ENCODE results near the gene BID.

Gene BID

DNA sequence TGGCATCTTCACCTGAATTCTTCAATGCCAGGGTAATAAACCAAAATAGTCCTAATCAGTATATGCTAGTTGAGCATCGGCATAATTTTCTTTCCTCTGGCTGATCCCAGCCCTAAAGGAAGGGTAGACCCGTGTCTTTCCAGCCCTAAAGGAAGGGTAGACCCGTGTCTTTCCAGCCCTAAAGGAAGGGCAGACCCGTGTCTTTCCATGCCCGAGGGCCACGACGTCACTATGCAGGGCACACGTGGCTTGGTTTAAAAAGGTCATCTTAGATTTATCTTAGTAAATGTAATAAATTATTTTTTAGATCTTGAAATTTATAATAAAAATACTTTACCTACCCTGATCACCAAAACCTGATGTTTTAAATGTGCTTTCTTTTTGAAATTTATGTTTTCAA is 45.5 kb downstream of the BID start:
- DNase-seq (ENCODE audit: low read depth, low spot score): no peak
- no peak overlapping the region for H3K4me3 ChIP-seq (ENCODE audit: low read depth, low read length)
- TF ChIP-seq, protein P1, sequence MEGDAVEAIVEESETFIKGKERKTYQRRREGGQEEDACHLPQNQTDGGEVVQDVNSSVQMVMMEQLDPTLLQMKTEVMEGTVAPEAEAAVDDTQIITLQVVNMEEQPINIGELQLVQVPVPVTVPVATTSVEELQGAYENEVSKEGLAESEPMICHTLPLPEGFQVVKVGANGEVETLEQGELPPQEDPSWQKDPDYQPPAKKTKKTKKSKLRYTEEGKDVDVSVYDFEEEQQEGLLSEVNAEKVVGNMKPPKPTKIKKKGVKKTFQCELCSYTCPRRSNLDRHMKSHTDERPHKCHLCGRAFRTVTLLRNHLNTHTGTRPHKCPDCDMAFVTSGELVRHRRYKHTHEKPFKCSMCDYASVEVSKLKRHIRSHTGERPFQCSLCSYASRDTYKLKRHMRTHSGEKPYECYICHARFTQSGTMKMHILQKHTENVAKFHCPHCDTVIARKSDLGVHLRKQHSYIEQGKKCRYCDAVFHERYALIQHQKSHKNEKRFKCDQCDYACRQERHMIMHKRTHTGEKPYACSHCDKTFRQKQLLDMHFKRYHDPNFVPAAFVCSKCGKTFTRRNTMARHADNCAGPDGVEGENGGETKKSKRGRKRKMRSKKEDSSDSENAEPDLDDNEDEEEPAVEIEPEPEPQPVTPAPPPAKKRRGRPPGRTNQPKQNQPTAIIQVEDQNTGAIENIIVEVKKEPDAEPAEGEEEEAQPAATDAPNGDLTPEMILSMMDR (IDR thresholded peaks at IDR 0.05; ENCODE audit: low read depth, low read length): no peak
- in situ Hi-C loops (cut with HindIII; ENCODE audit: low sequenced_read_pairs): no loop called here

DNA sequence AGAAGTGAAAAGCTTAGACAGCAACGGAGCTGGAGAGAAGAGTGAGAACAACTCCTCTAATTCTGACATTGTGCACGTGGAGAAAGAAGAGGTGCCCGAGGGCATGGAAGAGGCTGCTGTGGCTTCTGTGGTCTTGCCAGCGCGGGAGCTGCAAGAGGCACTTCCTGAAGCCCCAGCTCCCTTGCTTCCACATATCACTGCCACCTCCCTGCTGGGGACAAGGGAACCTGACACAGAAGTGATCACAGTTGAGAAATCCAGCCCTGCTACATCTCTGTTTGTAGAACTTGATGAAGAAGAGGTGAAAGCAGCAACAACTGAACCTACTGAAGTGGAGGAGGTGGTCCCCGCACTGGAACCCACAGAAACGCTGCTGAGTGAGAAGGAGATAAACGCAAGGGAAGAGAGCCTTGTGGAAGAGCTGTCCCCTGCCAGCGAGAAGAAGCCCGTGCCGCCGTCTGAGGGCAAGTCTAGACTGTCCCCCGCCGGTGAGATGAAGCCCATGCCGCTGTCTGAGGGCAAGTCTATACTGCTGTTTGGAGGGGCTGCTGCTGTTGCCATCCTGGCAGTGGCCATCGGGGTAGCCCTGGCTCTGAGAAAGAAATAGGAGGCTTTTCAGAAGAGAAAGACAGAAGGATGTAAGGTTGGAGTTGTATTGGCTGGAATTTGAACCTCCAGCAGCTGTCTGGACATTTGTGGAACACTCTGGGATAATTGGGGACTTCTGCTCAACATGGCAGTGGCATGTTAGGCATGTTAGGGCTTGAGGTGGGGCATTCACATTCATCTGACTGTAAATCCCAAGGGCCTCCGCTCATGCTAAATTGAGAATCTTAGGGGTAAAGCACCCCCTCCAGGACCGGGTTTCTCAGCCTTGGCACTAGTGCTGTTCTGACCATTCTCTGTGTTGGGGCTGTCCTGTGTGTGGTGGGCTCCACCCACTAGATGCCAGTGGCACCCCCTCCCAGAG is 47.1 kb downstream of the BID start:
- H3K4me3 ChIP-seq (ENCODE audit: low read depth, low read length): no peak overlapping the region
- TF ChIP-seq, protein P1 (IDR thresholded peaks at IDR 0.05; ENCODE audit: low read depth, low read length): no peak
- no peak for DNase-seq (ENCODE audit: low read depth, low spot score)
- in situ Hi-C loops (cut with HindIII; ENCODE audit: low sequenced_read_pairs): no loop called here

DNA sequence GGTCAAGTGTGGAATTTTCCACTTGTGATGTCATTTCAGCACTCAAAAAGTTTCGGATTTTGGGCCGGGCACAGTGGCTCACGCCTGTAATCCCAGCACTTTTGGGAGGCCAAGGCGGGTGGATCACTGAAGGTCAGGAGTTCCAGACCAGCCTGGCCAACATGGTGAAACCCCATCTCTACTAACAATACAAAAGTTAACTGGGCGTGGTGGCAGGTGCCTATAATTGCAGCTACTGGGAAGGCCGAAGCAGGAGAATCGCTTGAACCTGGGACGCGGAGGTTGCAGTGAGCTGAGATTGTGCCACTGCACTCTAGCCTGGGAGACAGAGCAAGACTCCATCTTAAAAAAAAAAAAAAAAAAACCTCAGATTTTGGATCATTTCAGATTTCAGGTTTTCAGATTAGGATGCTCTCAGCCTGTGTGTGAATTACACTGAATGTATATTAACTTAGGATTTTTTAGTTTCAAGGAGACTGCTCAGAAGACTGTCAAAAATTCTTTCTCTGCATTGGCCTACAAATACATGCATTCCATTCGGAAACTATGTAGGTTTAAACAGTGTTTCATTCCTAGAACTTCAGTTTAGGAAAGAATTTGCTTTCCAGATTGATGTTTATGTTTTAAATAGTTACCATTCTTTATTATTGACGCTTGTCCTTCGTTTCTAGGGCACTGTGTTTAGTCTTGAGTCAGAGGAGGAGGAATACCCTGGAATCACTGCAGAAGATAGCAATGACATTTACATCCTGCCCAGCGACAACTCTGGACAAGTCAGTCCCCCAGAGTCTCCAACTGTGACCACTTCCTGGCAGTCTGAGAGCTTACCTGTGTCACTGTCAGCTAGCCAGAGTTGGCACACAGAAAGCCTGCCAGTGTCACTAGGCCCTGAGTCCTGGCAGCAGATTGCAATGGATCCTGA is 48.0 kb downstream of the BID start:
- peak; percentile 34 for DNase-seq (ENCODE audit: low read depth, low spot score)
- in situ Hi-C loops (cut with HindIII; ENCODE audit: low sequenced_read_pairs): no loop called here
- TF ChIP-seq, protein P1 (IDR thresholded peaks at IDR 0.05; ENCODE audit: low read depth, low read length): no peak

DNA sequence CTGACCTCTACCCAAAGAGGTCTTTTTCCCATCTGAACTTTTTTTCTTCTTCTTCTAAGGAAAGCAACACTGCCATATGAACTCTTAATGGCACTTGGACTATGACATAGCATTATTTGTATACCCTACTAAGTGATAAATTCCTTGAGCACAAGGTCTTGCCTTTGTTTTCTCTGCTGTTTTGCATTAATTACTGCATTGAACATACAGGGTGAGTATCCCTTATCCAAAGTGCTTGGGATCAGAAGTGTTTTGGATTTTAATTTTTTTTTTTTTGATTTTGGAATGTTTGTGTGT is 48.8 kb downstream of the BID start:
- no peak overlapping the region for H3K4me3 ChIP-seq (ENCODE audit: low read depth, low read length)
- in situ Hi-C loops (cut with HindIII; ENCODE audit: low sequenced_read_pairs): no loop called here
- no peak for DNase-seq (ENCODE audit: low read depth, low spot score)
- TF ChIP-seq, protein P1 (IDR thresholded peaks at IDR 0.05; ENCODE audit: low read depth, low read length): no peak

More for the DNA sequence above, 48.0 kb downstream of the BID start:
- H3K4me3 ChIP-seq (ENCODE audit: low read depth, low read length): no peak overlapping the region

DNA sequence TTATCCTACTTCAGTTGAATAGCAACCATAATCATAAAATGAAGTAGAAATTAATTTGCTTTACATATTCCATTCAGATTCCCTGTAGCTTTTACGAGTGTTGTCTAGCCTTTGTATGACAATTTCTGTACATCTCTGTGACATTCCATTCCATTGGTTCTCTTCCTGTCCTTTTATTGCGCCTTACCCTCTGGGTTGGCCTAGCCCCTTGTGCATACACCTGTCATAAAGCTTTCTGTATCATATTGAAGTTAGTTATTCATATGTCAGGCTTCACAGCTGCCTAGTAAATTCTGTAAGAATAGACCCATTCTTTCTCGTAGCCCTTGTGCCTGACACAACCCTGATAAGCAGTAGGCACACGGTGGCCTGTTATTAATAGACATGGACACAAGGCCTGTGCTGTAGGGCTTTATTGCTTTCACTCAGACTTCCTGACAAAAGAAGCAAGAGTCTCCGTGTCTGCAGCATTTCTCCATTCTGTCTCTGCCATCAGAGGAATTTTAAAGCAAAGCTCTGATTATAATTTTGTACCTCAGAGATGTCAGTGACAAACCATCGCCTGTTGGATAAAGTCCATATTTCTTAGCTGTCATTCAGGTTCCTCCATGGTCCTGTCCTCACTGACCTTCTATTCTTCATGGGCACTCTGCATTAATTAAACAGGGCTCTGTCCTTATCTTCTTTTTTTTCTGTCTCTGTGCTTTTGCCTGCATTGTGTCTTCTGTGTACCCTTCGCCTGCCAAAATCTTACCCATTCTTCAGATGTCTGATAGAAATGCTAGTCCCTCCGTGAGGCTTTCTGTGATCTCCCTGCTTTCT is 49.4 kb downstream of the BID start:
- TF ChIP-seq, protein P1 (IDR thresholded peaks at IDR 0.05; ENCODE audit: low read depth, low read length): no peak
- no peak overlapping the region for H3K4me3 ChIP-seq (ENCODE audit: low read depth, low read length)
- DNase-seq (ENCODE audit: low read depth, low spot score): no peak
- in situ Hi-C loops (cut with HindIII; ENCODE audit: low sequenced_read_pairs): no loop called here

DNA sequence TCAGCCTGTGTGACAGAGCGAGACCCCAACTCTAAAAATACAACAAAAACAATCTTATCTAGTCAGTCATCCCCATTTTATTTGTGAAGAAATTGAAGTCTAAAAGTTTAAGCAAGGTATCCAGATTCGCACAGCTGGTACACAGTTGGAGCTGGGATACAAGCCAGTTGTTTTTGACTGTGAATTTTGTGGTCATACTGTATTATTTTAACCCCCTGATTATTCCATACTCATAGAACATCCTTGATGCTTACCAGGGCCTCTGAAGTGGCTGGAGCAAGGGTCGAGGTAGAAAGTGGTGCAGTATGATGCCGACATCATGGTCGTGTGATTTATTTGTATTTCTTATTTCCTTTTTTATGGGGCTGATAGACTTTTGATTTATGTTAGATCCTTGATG is 50.0 kb downstream of the BID start:
- TF ChIP-seq, protein P1 (IDR thresholded peaks at IDR 0.05; ENCODE audit: low read depth, low read length): no peak
- peak; percentile 63 for DNase-seq (ENCODE audit: low read depth, low spot score)
- in situ Hi-C loops (cut with HindIII; ENCODE audit: low sequenced_read_pairs): no loop called here
- no peak overlapping the region for H3K4me3 ChIP-seq (ENCODE audit: low read depth, low read length)
